ENCODE results near the gene UTP14A.

GRCh38 chrX:129958083-129958465 lies 52.1 kb downstream of the UTP14A start:
- TF ChIP-seq CTCF (IDR thresholded peaks at IDR 0.05; ENCODE audit: low read length) (no peak), EZH2 (optimal IDR thresholded peaks at IDR 0.05; ENCODE audit: low read depth, low read length) (no peak), EZH2phosphoT487 (IDR thresholded peaks at IDR 0.05; ENCODE audit: low read length) (no peak)

Measured in MM.1S (cell line).